ENCODE data around the gene CNIH3. TPM values are rescaled to one million over a fixed set of nuclear protein-coding genes. Genes with fewer than 3 reads are reported as not detected.

The CNIH3 gene
- total and polyA plus RNA-seq, 9 donors, result 3.8 to 11.8 (median 8.3) TPM

GRCh38 chr1:224641030-224641429, 24.9 kb downstream of the CNIH3 start:
- Histone ChIP-seq H3K9me3 (no peaks in the 10 kb centered on the region), H3K27ac (no peak overlapping the region), H3K4me3 (no peak overlapping the region), H3K4me1 (ENCODE audit: insufficient read depth) (no peaks in the 10 kb centered on the region), H3K36me3 (no peaks in the 10 kb centered on the region), H3K27me3 (no peaks in the 10 kb centered on the region)
- no peak for TF ChIP-seq CTCF (IDR thresholded peaks at IDR 0.05)
- no peak for TF ChIP-seq EP300 (IDR thresholded peaks at IDR 0.05)
- TF ChIP-seq POLR2A (IDR thresholded peaks at IDR 0.05), result no peak
- DNase-seq, result no peak
- intact Hi-C loops (cut with DNase I), result loop anchor here in 2 of 4 donors (10.0 kb wide), 2 partner anchors 214 to 284 kb away; partner anchors contain the start of gene DNAH14 (in 1 of the 2)
- 84 to 92% (median 87%) methylated on average over 7 of the region's 7 CpGs for WGBS, 3 donors

- Histone ChIP-seq H3K27ac (no peak overlapping the region), H3K9me3 (no peaks in the 10 kb centered on the region), H3K4me3 (no peak overlapping the region), H3K36me3 (no peaks in the 10 kb centered on the region), H3K4me1 (ENCODE audit: insufficient read depth) (no peaks in the 10 kb centered on the region), H3K27me3 (no peaks in the 10 kb centered on the region)
- TF ChIP-seq CTCF (IDR thresholded peaks at IDR 0.05) (no peak), POLR2A (IDR thresholded peaks at IDR 0.05) (no peak), EP300 (IDR thresholded peaks at IDR 0.05) (no peak)
- DNase-seq, result no peak
- intact Hi-C loops (cut with DNase I), result loop anchor here in 2 of 4 donors (10.0 kb wide), 2 partner anchors 211 to 281 kb away; partner anchors contain the start of gene DNAH14 (in 1 of the 2)
- 86 to 92% (median 87%) methylated on average over 5 of the region's 5 CpGs for WGBS, 3 donors
Measured at GRCh38 chr1:224643653-224644052, 27.5 kb downstream of the CNIH3 start.

- Histone ChIP-seq H3K27me3 (no peaks in the 10 kb centered on the region), H3K4me3 (no peak overlapping the region), H3K27ac (no peak overlapping the region), H3K9me3 (no peaks in the 10 kb centered on the region), H3K4me1 (ENCODE audit: insufficient read depth) (no peaks in the 10 kb centered on the region), H3K36me3 (no peaks in the 10 kb centered on the region)
- peak; percentile 41 to 66 (median 52) for TF ChIP-seq CTCF (IDR thresholded peaks at IDR 0.05)
- no peak for TF ChIP-seq POLR2A (IDR thresholded peaks at IDR 0.05)
- 28 to 42% (median 36%) methylated on average over 5 of the region's 5 CpGs for WGBS, 3 donors
- intact Hi-C loops (cut with DNase I), result loop anchor here in 3 of 4 donors (5.0 to 10.0 kb wide), 3 partner anchors 210 to 280 kb away; partner anchors contain the start of gene DNAH14 (in 1 of the 3)
- DNase-seq, result peak in 2 of 5 donors; percentile 35 to 36
Measured at GRCh38 chr1:224644553-224645154, 28.5 kb downstream of the CNIH3 start.

- intact Hi-C loops (cut with DNase I), result loop anchor here in 3 of 4 donors (5.0 to 10.0 kb wide), 3 partner anchors 207 to 277 kb away; partner anchors contain the start of gene DNAH14 (in 1 of the 3)
- no peak overlapping the region for H3K4me3 ChIP-seq
- no peaks in the 10 kb centered on the region for H3K36me3 ChIP-seq
- DNase-seq, result no peak
- 95 to 100% (median 97%) methylated on average over 2 of the region's 2 CpGs for WGBS, 3 donors
- no peaks in the 10 kb centered on the region for H3K27me3 ChIP-seq
- no peak overlapping the region for H3K27ac ChIP-seq
- no peaks in the 10 kb centered on the region for H3K9me3 ChIP-seq
- TF ChIP-seq POLR2A (IDR thresholded peaks at IDR 0.05), result no peak
- TF ChIP-seq CTCF (IDR thresholded peaks at IDR 0.05), result no peak
- no peak for TF ChIP-seq EP300 (IDR thresholded peaks at IDR 0.05)
- peaks cover 11% of the 10 kb centered on the region for H3K4me1 ChIP-seq (ENCODE audit: insufficient read depth)
Measured at GRCh38 chr1:224647449-224647848, 31.3 kb downstream of the CNIH3 start.

Measured in ovary (tissue), 9 donors.